Fibroblast of mammary gland (primary cell): ENCODE results near the gene SERPINB8.

Experiments used
- DNase-seq: peaks from one replicate; pipeline ENCODE4 v3.0.0-alpha.2; 2010; ENCODE audit warnings: low read depth
- H3K4me3 ChIP-seq: 2 replicates; pipeline ENCODE4 v1.5.1; 2011; ENCODE audit warnings: low read depth, mild to moderate bottlenecking, low read length, moderate library complexity; ENCODE audit not compliant: control insufficient read depth
- TF ChIP-seq, protein P1 (sequence below): conservative IDR thresholded peaks from 2 replicates; pipeline ENCODE4 v1.5.1; 2011; ENCODE audit warnings: low read depth, low read length, inconsistent platforms; ENCODE audit not compliant: control insufficient read depth, insufficient read depth

Gene SERPINB8

GRCh38 chr18:63986885-63987284 is 17.0 kb downstream of the SERPINB8 start:
- no peak for DNase-seq
- no peak overlapping the region for H3K4me3 ChIP-seq
- TF ChIP-seq, protein P1, sequence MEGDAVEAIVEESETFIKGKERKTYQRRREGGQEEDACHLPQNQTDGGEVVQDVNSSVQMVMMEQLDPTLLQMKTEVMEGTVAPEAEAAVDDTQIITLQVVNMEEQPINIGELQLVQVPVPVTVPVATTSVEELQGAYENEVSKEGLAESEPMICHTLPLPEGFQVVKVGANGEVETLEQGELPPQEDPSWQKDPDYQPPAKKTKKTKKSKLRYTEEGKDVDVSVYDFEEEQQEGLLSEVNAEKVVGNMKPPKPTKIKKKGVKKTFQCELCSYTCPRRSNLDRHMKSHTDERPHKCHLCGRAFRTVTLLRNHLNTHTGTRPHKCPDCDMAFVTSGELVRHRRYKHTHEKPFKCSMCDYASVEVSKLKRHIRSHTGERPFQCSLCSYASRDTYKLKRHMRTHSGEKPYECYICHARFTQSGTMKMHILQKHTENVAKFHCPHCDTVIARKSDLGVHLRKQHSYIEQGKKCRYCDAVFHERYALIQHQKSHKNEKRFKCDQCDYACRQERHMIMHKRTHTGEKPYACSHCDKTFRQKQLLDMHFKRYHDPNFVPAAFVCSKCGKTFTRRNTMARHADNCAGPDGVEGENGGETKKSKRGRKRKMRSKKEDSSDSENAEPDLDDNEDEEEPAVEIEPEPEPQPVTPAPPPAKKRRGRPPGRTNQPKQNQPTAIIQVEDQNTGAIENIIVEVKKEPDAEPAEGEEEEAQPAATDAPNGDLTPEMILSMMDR: no peak

GRCh38 chr18:63987743-63988142 is 17.9 kb downstream of the SERPINB8 start:
- H3K4me3 ChIP-seq: no peak overlapping the region
- peak; percentile 13 for DNase-seq
- TF ChIP-seq, protein P1: no peak

GRCh38 chr18:63992751-63993150 is 22.9 kb downstream of the SERPINB8 start:
- TF ChIP-seq, protein P1: no peak
- no peak for DNase-seq
- no peak overlapping the region for H3K4me3 ChIP-seq

GRCh38 chr18:63994783-63995399 is 25.0 kb downstream of the SERPINB8 start:
- TF ChIP-seq, protein P1: peak; percentile 95
- peak; percentile 61 for DNase-seq

GRCh38 chr18:63997041-63997440 is 27.2 kb downstream of the SERPINB8 start:
- H3K4me3 ChIP-seq: no peak overlapping the region
- TF ChIP-seq, protein P1: no peak
- DNase-seq: no peak

More at GRCh38 chr18:63994783-63995399, 25.0 kb downstream of the SERPINB8 start:
- no peak overlapping the region for H3K4me3 ChIP-seq

DNA sequence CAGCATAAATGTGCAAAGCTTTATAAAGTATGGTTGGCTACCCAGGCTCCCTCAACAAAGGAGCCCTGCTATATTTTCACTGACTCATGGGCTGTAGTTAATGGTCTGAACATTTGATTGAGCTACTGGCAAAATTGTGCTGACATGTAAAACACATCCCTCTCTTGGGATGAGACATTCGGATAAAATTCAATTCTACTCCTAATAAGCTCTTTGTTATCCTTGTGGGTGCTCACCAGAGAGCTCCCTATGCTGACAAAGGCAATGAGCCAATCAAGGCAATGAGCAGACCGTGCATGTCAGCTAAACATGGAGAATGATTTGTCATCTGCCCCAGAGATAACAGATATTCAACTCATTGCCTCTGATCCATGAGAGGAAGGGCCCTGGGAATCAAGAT is 27.7 kb downstream of the SERPINB8 start:
- DNase-seq: no peak
- H3K4me3 ChIP-seq: no peak overlapping the region
- TF ChIP-seq, protein P1: no peak
